ENCODE measurements around the gene DDX54.

DDX54 gene

GRCh38 chr12:113167868-113168267 is 17.4 kb downstream of the DDX54 start:
- DNase-seq (ENCODE audit: low read depth in 1 of 2, low spot score in 1 of 2): no peak
- TF ChIP-seq SPI1 (IDR thresholded peaks at IDR 0.05; ENCODE audit: borderline replicate concordance, low read depth) (no peak), REST (IDR thresholded peaks at IDR 0.05; ENCODE audit: insufficient replicate concordance, low read depth) (no peak), POLR2AphosphoS5 (IDR thresholded peaks at IDR 0.05; ENCODE audit: low read depth) (no peak), GABPA (IDR thresholded peaks at IDR 0.05; ENCODE audit: low read depth) (no peak), CTCF (IDR thresholded peaks at IDR 0.05; ENCODE audit: insufficient read depth, low read length) (no peak)
- H3K27me3 ChIP-seq (ENCODE audit: insufficient read depth, poor library complexity, severe bottlenecking): no peaks in the 10 kb centered on the region
- no peak overlapping the region for H3K27ac ChIP-seq (replicated peaks)
- no peak overlapping the region for H3K4me3 ChIP-seq (replicated peaks; ENCODE audit: insufficient read depth, low read length)

- H3K27me3 ChIP-seq (ENCODE audit: insufficient read depth, poor library complexity, severe bottlenecking): no peaks in the 10 kb centered on the region
- no peak for TF ChIP-seq REST (IDR thresholded peaks at IDR 0.05; ENCODE audit: insufficient replicate concordance, low read depth)
- no peak for TF ChIP-seq SPI1 (IDR thresholded peaks at IDR 0.05; ENCODE audit: borderline replicate concordance, low read depth)
- TF ChIP-seq GABPA (IDR thresholded peaks at IDR 0.05; ENCODE audit: low read depth): no peak
- TF ChIP-seq CTCF (IDR thresholded peaks at IDR 0.05; ENCODE audit: insufficient read depth, low read length): no peak
- no peak for TF ChIP-seq POLR2AphosphoS5 (IDR thresholded peaks at IDR 0.05; ENCODE audit: low read depth)
- no peak overlapping the region for H3K4me3 ChIP-seq (replicated peaks; ENCODE audit: insufficient read depth, low read length)
- no peak for DNase-seq (ENCODE audit: low read depth in 1 of 2, low spot score in 1 of 2)
- no peak overlapping the region for H3K27ac ChIP-seq (replicated peaks)
These were observed 19.5 kb downstream of the DDX54 start for GRCh38 chr12:113165521-113166450.

- no peak for TF ChIP-seq CTCF (IDR thresholded peaks at IDR 0.05; ENCODE audit: insufficient read depth, low read length)
- TF ChIP-seq POLR2AphosphoS5 (IDR thresholded peaks at IDR 0.05; ENCODE audit: low read depth): no peak
- no peak for TF ChIP-seq SPI1 (IDR thresholded peaks at IDR 0.05; ENCODE audit: borderline replicate concordance, low read depth)
- TF ChIP-seq GABPA (IDR thresholded peaks at IDR 0.05; ENCODE audit: low read depth): no peak
- TF ChIP-seq REST (IDR thresholded peaks at IDR 0.05; ENCODE audit: insufficient replicate concordance, low read depth): no peak
- H3K27ac ChIP-seq (replicated peaks): no peak overlapping the region
- no peaks in the 10 kb centered on the region for H3K27me3 ChIP-seq (ENCODE audit: insufficient read depth, poor library complexity, severe bottlenecking)
- H3K4me3 ChIP-seq (replicated peaks; ENCODE audit: insufficient read depth, low read length): no peak overlapping the region
- DNase-seq (ENCODE audit: low read depth in 1 of 2, low spot score in 1 of 2): no peak
These were observed 21.3 kb downstream of the DDX54 start for GRCh38 chr12:113164014-113164413.

Data from HL-60 (cell line).